Measurements from ENCODE around the gene SIGLEC12. TPM values are rescaled to one million over a fixed set of nuclear protein-coding genes. Genes with fewer than 3 reads are reported as not detected.

SIGLEC12 gene
- total RNA-seq, 4 donors from 2014 or later: not detected

DNA sequence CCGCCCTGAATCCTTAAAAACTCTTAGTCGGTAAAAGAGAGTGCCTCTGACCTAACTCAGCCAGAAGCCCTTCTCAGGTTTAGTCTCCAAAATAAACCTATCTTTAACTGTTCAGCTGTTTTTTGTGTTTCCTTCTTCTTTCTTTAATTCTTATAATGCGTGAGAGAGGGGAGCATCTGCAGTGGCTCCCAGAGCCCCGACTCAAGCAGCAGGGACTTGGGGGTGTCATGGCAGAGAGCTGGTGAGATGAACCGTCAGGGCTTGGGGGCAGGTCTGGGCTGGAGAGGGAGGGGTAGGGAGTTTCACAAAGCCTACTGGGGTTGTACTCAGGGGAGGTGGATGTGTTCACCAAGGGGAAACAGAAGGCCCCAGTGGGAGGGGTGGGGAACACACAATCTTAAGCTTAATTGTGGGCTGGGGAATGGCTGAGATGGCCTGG lies 46.6 kb upstream of the SIGLEC12 start:
- Histone ChIP-seq H3K27me3 (no peaks in the 10 kb centered on the region), H3K27ac (no peak overlapping the region), H3K9me3 (no peaks in the 10 kb centered on the region), H3K4me1 (no peaks in the 10 kb centered on the region), H3K36me3 (no peaks in the 10 kb centered on the region), H3K4me3 (no peak overlapping the region)
- intact Hi-C loops (cut with DNase I; ENCODE audit: low total_unique reads): no loop called here
- in situ Hi-C loops (cut with MboI; ENCODE audit: low sequenced_read_pairs in 4 of 4): no loop called here
- no peak for ATAC-seq
- no peak for DNase-seq
- TF ChIP-seq POLR2A (IDR thresholded peaks at IDR 0.05): no peak
- TF ChIP-seq, protein P1, sequence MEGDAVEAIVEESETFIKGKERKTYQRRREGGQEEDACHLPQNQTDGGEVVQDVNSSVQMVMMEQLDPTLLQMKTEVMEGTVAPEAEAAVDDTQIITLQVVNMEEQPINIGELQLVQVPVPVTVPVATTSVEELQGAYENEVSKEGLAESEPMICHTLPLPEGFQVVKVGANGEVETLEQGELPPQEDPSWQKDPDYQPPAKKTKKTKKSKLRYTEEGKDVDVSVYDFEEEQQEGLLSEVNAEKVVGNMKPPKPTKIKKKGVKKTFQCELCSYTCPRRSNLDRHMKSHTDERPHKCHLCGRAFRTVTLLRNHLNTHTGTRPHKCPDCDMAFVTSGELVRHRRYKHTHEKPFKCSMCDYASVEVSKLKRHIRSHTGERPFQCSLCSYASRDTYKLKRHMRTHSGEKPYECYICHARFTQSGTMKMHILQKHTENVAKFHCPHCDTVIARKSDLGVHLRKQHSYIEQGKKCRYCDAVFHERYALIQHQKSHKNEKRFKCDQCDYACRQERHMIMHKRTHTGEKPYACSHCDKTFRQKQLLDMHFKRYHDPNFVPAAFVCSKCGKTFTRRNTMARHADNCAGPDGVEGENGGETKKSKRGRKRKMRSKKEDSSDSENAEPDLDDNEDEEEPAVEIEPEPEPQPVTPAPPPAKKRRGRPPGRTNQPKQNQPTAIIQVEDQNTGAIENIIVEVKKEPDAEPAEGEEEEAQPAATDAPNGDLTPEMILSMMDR (IDR thresholded peaks at IDR 0.05 in 4 of 5, conservative IDR thresholded peaks at IDR 0.05 in 1 of 5): no peak

DNA sequence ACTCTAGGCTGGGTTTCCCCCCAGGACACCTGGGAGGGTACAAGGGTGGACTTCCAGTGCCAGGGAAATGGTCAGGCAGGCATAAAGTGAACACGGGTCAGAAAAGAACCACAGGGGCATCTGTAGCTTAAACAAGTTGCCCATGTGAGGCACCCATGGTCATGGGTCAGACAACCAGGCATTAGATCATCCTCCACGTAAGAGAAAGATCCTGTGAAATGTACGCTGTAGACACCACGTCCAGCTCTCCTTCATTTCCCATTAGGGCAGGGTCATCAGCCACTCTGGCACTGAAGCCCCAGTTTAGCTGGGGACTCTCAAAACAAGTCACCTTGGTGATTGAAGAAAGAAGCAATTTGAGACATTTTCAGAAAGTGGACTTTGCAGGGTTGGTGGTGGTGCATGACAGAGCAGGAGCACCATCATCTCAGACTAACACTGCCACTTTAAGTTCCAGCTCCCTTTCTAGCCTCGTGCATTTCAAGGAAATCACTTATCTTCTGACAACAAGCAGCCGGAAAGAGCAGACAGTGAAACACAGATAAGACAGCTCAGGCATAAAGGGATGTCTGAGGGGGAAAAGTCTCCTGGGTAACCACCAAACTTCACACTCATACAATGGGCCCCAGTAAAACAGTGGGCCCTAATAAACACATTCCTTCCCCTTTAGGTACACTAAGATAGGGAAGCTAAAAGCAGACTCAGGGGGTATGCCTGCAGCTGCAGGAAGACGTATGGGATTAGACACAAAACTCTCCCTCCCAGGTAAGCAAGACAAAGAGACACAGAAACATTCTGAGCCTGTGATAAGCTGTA lies 46.0 kb upstream of the SIGLEC12 start:
- intact Hi-C loops (cut with DNase I; ENCODE audit: low total_unique reads): no loop called here
- TF ChIP-seq, protein P1 (IDR thresholded peaks at IDR 0.05 in 4 of 5, conservative IDR thresholded peaks at IDR 0.05 in 1 of 5): no peak
- no peak for TF ChIP-seq POLR2A (IDR thresholded peaks at IDR 0.05)
- in situ Hi-C loops (cut with MboI; ENCODE audit: low sequenced_read_pairs in 4 of 4): no loop called here
- H3K4me1 ChIP-seq: no peaks in the 10 kb centered on the region
- DNase-seq: no peak
- H3K27me3 ChIP-seq: no peaks in the 10 kb centered on the region
- ATAC-seq: no peak
- no peaks in the 10 kb centered on the region for H3K36me3 ChIP-seq
- no peaks in the 10 kb centered on the region for H3K9me3 ChIP-seq
- H3K27ac ChIP-seq: no peak overlapping the region
- H3K4me3 ChIP-seq: no peak overlapping the region

DNA sequence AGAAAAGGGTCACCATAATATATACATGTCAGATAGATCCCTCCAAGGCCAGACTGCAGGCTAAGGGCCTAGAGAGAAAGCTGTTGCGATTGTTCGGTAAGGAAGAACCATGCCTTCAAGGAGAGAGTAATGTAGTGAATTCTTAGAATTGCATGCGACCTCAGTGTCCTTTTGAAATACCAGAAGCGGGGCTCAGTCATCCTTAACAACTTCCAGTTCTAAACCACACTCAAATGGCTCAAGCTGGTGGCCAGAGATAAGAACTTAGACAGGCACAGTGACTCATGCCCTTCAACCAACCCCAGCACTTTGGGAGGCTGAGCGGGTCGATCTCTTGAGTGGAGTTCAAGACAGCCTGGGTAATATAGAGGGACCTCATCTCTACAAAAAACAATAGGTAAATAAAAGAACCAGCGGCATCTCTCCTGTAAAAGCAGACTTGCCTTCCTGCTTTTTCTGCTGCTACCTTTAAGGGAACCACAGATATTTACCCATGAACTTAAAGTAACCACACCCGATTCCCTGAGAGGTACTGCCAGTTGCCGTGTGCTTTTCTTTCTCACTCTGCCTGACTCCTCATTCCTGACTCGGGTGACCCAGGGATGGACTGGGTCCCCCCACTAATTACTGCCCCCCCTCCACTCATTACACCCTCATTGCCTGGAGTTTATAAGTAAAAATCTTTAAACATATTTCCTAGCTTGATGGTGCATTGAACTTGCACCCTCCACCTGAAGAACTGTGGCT lies 45.2 kb upstream of the SIGLEC12 start:
- Histone ChIP-seq H3K4me1 (no peaks in the 10 kb centered on the region), H3K27ac (no peak overlapping the region), H3K4me3 (no peak overlapping the region), H3K27me3 (no peaks in the 10 kb centered on the region), H3K36me3 (no peaks in the 10 kb centered on the region), H3K9me3 (no peaks in the 10 kb centered on the region)
- DNase-seq (no peak), ATAC-seq (no peak)
- TF ChIP-seq POLR2A (IDR thresholded peaks at IDR 0.05): no peak
- TF ChIP-seq, protein P1 (IDR thresholded peaks at IDR 0.05 in 4 of 5, conservative IDR thresholded peaks at IDR 0.05 in 1 of 5): no peak
- intact Hi-C loops (cut with DNase I; ENCODE audit: low total_unique reads) (no loop called here), in situ Hi-C loops (cut with MboI; ENCODE audit: low sequenced_read_pairs in 4 of 4) (no loop called here)

DNA sequence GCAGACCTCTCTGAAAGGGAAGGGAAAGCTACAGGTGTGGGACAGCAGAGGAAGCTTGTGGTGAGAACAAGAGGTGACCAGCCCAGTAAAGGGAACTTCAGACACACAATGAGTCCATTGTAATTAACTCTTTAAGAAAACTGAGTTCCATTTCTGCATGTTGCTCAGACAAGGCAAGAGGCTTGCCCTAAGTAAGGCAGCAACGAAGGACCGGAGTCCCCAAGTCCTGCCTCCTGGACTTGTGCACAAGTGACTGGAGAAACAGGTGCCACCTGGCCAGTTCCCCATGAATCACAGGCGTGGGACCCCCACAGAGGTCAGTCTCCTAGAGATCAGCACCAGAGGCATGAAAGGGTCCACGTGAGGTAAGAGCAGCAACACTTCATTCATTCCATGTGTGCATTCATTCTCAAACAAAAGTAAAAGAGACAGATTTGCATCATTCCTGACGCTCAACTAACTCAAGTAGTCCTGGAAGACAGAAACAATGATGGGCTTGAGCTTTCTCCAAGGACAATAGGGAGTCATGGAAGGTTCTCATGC lies 44.6 kb upstream of the SIGLEC12 start:
- no peak overlapping the region for H3K4me3 ChIP-seq
- ATAC-seq: no peak
- no peak for DNase-seq
- H3K9me3 ChIP-seq: no peaks in the 10 kb centered on the region
- TF ChIP-seq, protein P1 (IDR thresholded peaks at IDR 0.05 in 4 of 5, conservative IDR thresholded peaks at IDR 0.05 in 1 of 5): no peak
- TF ChIP-seq POLR2A (IDR thresholded peaks at IDR 0.05): no peak
- H3K36me3 ChIP-seq: no peaks in the 10 kb centered on the region
- no peaks in the 10 kb centered on the region for H3K4me1 ChIP-seq
- in situ Hi-C loops (cut with MboI; ENCODE audit: low sequenced_read_pairs in 4 of 4): no loop called here
- H3K27ac ChIP-seq: no peak overlapping the region
- intact Hi-C loops (cut with DNase I; ENCODE audit: low total_unique reads): no loop called here
- no peaks in the 10 kb centered on the region for H3K27me3 ChIP-seq

All from gastrocnemius medialis (tissue), 4 donors.